IgD-negative memory B cell (primary cell): ENCODE results near the gene SOCS6. TPM values are rescaled to one million over a fixed set of nuclear protein-coding genes. Genes with fewer than 3 reads are reported as not detected.

ENCODE experiments used
- H3K27ac Mint-ChIP-seq, 3 donors: one replicate each; pipeline ENCODE4 v1.8.0; 2020 to 2022; ENCODE audit warnings: mild to moderate bottlenecking in 3 of 3, mixed read lengths in 3 of 3, moderate library complexity in 1 of 3
- H3K27me3 Mint-ChIP-seq: one replicate; pipeline ENCODE4 v1.8.0; 2021; ENCODE audit warnings: mixed read lengths
- H3K36me3 Mint-ChIP-seq: one replicate; pipeline ENCODE4 v1.8.0; 2020; ENCODE audit warnings: mild to moderate bottlenecking, mixed read lengths
- H3K4me1 Mint-ChIP-seq, 3 donors: one replicate each; pipeline ENCODE4 v1.8.0; 2020 to 2022; ENCODE audit warnings: mixed read lengths in 3 of 3, mild to moderate bottlenecking in 1 of 3
- H3K4me3 Mint-ChIP-seq, 4 donors: one replicate each; pipeline ENCODE4 v1.8.0; 2020 to 2022; ENCODE audit warnings: mild to moderate bottlenecking in 4 of 4, mixed read lengths in 4 of 4, moderate library complexity in 3 of 4
- H3K9me3 Mint-ChIP-seq, 3 donors: one replicate each; pipeline ENCODE4 v1.8.0; 2020 to 2021; ENCODE audit warnings: mixed read lengths in 3 of 3, mild to moderate bottlenecking in 1 of 3
- polyA plus RNA-seq: library from polyadenylated mRNA; unstranded; fragments of 300-500 nt; fragmentation: Illumina TruSeq; gene quantifications from one replicate; pipeline ENCODE4 v1.2.3, GENCODE V29; 2021

Gene SOCS6
- polyA plus RNA-seq, 1 donor from 2014 or later = 0.25 TPM

DNA sequence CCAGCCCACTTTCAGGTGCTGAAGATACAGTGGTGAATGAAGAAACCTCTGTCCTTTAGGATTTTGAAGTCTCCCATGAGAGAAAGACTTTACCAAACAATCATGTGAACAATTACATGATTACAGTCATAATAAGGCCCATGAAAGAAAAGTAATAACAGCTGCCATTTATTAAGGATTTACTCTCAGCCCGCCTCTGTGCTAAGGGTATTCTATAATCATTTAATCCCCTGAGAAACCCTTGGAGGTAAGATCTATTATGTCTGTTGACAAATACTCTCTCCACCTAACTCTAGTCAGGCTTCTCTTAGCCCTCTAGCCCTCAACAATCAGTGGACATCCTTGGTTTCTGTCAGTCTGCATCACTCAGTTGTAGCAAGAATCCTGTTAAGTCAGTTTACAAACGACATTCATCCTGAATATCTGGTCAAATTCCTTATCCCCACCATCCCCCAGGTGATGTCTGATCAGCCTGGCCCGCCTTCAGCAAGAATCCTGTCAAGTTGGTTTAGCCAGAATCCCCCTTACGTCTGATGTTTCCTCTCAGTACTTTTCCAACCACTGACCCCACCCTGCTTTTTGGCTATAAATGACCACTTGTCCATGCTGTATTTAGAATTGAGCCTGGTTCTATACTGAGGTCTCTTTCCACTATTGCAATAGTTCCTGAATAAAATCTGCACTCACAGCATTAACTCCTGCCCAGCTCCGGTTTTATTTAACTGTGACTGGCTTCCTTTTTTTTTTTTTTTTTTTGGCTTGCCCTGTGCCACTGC lies 12.2 kb upstream of the SOCS6 start:
- Mint-ChIP-seq H3K4me1 (no peaks in the 10 kb centered on the region), H3K9me3 (peaks cover 5 to 20% (median 8%) of the 10 kb centered on the region in 3 donors), H3K36me3 (no peaks in the 10 kb centered on the region), H3K4me3 (peak overlapping the region in 1 of 4 donors; percentile 48), H3K27me3 (no peaks in the 10 kb centered on the region), H3K27ac (no peak overlapping the region)

DNA sequence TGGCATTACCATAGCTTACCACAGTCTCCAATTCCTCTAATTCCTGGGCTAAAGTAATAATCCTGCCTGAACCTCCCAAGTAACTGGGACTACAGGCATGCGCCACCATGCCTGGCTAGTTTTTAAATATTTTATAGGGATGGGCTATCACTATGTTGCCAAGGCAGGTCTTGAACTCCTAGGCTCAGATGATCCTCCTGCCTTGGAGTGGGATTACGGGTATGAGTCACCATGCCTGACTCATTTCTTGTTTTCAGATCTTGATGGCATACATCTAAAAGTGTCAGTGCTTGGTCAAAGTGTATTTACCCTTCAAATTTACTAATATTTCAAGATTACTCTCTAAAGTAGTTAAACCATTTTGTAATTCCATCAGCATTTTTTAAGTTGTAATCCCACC lies 9.4 kb upstream of the SOCS6 start:
- no peak overlapping the region for H3K27ac Mint-ChIP-seq
- peaks cover 0 to 15% (median 7%) of the 10 kb centered on the region in 3 donors for H3K9me3 Mint-ChIP-seq
- no peak overlapping the region for H3K4me3 Mint-ChIP-seq
- H3K27me3 Mint-ChIP-seq = no peaks in the 10 kb centered on the region
- no peaks in the 10 kb centered on the region for H3K36me3 Mint-ChIP-seq
- H3K4me1 Mint-ChIP-seq = no peaks in the 10 kb centered on the region

DNA sequence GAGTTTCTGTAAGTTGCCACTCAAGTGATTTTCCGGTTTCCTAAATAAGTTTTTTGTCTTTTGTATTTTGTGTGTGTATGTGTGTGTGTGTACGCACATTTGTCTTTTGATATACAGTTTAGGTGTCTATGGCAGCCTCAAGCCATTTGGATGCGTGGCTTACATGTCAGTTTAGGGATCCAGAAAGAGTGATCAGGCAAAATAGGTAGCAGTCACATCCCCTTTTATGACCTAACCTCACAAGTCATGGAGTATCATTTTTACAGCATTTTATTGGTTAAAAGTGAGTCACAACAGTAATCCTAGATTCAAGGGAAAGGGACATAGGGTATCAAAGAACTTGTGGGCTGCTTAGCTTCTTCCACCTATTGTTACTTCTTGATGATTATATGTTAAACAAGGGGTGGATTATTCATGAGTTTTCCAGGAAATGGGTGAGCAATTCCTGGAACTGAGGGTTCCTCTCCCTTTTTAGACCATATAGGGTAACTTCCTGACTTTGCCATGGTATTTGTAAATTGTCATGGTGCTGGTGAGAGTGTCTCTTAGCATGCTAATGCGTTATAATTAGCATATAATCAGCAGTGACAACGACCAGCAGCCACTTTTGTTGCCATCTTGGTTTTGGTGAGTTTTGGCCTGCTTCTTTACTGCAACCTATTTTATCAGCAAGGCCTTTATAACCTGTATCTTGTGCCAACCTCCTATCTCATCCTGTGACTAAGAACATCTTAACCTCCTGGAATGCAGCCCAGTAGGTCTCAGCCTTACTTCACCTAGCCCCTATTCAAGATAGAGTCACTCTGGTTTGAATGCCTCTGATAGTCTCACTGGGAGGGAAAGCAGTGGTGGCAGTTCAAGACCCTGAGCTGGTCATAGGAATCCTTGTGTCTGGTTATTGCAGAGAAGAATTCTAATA lies 8.6 kb upstream of the SOCS6 start:
- H3K36me3 Mint-ChIP-seq = no peaks in the 10 kb centered on the region
- no peak overlapping the region for H3K27ac Mint-ChIP-seq
- H3K4me3 Mint-ChIP-seq = no peak overlapping the region
- peaks cover 0 to 15% (median 7%) of the 10 kb centered on the region in 3 donors for H3K9me3 Mint-ChIP-seq
- H3K27me3 Mint-ChIP-seq = no peaks in the 10 kb centered on the region
- peaks cover 0 to under 1% (median 0%) of the 10 kb centered on the region in 3 donors for H3K4me1 Mint-ChIP-seq

DNA sequence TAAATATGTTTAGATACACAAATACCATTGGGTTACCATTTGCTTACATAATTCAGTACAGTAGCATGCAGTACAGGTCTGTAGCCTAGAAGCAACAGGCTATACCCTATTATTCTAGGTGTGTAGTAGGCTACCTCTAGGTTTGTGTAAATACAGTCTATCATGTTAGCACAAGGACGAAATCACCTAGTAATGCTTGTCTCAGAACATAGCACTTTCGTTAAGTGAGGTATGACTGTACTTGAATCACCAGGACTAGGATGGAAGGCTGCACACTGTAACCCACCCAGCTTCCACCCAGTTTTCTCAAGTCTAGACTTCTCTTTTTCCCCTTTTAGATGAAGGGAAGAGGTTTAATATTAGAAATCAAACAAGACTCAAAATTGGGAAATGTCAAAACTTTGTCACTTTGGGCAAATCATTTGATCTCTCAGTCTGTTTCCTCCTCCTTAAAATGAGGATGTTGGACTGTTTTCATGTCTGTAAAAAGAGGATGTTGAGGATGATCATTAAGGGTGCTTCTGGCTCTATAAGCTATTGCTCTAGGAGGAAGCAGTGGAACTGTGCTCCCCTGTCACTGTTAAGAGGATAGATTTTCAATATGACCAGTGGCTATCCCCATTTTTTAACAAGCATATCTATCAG lies 3.7 kb upstream of the SOCS6 start:
- peaks cover 5% of the 10 kb centered on the region for H3K27me3 Mint-ChIP-seq
- H3K4me3 Mint-ChIP-seq = no peak overlapping the region
- H3K9me3 Mint-ChIP-seq = peaks cover 0 to 15% (median 7%) of the 10 kb centered on the region in 3 donors
- H3K4me1 Mint-ChIP-seq = peaks cover 0 to 9% (median 4%) of the 10 kb centered on the region in 3 donors
- no peaks in the 10 kb centered on the region for H3K36me3 Mint-ChIP-seq
- no peak overlapping the region for H3K27ac Mint-ChIP-seq

DNA sequence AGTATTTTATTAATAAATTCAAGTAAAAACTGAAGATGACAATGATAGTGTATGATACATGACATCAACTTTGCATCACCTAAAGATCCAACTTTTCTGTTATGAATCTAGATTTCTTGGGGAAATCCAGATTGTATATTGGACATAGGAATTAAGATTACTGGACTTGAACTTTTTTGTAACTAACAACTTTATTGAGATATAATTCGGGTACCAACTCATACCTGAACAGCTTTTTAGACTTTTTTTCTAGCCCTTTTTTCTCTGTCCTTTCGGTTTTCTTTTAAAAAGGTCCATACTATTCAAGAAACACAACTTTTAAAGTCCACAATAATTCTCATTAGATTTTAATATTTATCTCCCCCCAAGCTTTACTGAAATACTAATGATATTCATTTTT lies 1.1 kb upstream of the SOCS6 start:
- Mint-ChIP-seq H3K9me3 (peaks cover 0 to 3% (median 1%) of the 10 kb centered on the region in 3 donors), H3K27ac (no peak overlapping the region), H3K4me1 (peaks cover 6 to 12% (median 6%) of the 10 kb centered on the region in 3 donors), H3K36me3 (no peaks in the 10 kb centered on the region), H3K27me3 (peaks cover 26% of the 10 kb centered on the region), H3K4me3 (peak overlapping the region in 3 of 4 donors; percentile 66 to 78 (median 67))

DNA sequence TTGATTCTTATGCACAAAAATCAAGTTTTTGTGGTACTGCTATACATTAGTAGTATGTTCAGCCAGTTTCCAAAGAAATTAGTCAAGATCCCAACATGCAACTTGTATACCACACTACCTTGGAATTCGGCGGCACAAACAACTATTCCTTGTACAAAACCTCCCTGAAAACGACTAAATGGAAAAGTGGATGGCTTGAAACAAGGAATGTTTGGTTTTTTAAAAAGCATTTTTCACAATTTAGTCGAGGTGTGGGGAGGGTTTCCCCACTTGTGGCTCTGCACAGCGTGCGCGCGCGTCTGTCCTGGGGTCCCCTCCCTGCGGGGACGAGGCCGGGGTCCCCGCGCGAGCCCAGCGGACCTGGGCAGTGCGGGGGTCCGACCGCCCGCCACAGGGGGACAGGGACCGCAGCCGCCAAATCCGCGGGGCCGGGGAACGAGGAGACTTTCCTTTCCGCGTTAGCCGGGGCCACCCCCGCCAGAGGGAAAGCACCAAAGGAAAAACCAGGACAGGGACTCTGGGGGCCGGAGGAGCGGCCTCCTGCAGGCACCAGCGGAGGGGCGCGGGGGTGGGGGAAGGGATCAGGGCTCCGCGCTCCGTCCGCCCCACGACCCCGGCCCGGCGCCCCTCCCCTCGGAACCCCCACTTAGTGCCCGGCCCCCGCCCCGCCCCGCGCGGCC lies 534 bp upstream of the SOCS6 start:
- Mint-ChIP-seq H3K36me3 (no peaks in the 10 kb centered on the region), H3K9me3 (no peaks in the 10 kb centered on the region)

DNA sequence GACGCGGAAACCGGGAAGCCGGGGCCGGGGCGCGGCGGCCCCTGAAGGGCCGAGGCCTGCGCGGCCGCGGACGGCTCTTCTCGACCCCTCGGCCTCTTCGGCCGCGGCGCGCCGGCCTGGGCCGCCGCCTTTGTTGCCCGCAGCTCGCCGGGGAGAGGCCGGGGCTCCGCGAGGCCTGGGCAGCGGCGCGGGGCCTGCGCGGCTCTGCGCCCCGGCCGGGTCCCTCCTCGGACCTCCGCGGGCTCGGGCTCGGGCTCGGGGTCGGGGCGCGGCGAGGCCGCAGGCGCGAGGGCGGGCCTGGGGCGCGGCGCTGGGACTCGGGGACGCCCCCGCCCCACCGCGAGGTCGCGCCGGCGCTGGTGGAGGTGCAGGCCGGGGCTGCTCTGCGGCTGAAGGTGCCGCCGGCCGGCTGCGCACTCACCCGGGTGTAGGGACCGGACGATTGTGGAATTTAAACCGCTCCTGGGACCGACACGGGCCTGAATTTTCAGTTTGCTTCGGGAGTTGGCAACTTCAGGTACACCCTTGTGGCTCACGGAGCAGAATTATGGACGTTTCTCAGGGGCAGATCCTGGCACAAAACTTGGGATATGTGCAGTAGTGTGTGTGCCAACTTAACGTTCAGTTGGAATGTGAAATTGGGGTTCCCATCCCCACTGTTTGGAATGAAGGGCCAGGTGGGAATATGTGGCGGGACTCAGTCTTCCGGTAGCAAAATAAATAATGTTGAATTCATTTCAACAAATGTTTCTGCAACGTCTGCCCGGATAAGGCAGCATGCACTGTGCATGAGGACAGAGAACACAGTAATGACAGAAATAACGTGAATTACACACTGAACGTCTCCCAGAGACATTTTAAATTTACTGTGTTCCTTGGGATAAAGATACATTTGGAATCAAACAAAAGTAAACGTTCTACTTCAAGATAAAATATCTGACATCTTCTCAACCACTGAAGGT lies 787 bp downstream of the SOCS6 start:
- Mint-ChIP-seq H3K27me3 (peaks cover 27% of the 10 kb centered on the region), H3K36me3 (no peaks in the 10 kb centered on the region), H3K4me1 (peaks cover 6 to 12% (median 6%) of the 10 kb centered on the region in 3 donors), H3K4me3 (peak overlapping the region; percentile 71 to 89 (median 84)), H3K9me3 (no peaks in the 10 kb centered on the region), H3K27ac (no peak overlapping the region)

More for the DNA sequence above, 534 bp upstream of the SOCS6 start:
- Mint-ChIP-seq H3K4me1 (peaks cover 6 to 12% (median 6%) of the 10 kb centered on the region in 3 donors), H3K27ac (no peak overlapping the region), H3K4me3 (peak overlapping the region in 3 of 4 donors; percentile 66 to 78 (median 67)), H3K27me3 (peaks cover 27% of the 10 kb centered on the region)

DNA sequence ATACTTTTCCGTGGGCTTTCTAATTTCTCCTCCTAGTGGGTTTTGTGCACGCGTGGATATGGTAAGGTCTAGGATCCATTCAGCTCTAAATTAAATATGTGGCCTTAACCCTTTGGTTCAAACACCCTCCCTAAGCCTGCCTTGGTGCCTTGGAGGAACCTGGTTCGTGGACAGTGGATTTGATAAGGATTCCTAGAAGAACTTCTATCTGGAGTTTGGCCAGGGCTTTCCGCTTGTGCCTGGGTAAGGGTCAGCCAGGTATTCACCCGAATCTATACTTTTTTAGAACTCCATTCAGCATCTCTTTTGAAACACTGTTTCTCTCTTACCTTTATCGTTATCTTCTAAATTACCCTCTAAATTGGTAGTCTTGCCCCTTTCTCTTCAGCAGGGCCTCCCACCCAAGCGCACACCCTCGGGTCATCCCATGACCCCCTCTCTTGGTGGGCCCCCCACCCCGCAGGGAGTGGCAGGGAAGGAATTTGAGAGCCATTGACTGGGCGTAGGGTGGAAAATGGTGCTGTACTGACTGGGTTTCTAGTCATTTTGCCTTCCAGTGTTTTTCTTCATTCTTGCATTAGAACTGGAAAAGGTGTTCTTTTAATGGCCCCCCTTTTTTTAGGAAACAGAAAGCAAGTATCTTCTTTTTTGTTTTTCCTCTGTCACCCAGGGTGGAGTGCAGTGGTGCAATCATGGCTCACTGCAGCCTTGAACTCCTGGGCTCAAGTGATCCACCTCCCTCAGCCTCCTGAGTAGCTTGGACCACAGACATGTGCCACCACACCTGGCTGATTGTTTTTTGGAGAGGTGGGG lies 1.8 kb downstream of the SOCS6 start:
- H3K4me1 Mint-ChIP-seq = peaks cover 5 to 10% (median 6%) of the 10 kb centered on the region in 3 donors
- no peaks in the 10 kb centered on the region for H3K9me3 Mint-ChIP-seq
- peak overlapping the region; percentile 41 to 87 (median 74) for H3K4me3 Mint-ChIP-seq
- no peaks in the 10 kb centered on the region for H3K36me3 Mint-ChIP-seq
- peaks cover 27% of the 10 kb centered on the region for H3K27me3 Mint-ChIP-seq
- H3K27ac Mint-ChIP-seq = no peak overlapping the region

DNA sequence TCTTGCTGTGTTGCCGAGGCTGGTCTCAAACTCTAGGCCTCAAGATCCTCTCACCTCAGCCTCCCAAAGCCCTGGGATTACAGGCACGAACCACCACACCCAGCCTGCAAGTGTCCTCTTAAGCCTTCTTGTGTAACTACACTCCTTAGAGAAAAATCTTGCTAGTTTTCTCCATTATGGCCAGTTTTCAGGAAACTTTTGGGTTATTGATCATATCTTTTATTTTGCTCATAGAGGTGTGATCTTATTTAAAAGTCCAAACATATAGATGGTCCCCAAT lies 2.4 kb downstream of the SOCS6 start:
- no peaks in the 10 kb centered on the region for H3K9me3 Mint-ChIP-seq
- no peaks in the 10 kb centered on the region for H3K36me3 Mint-ChIP-seq
- no peak overlapping the region for H3K27ac Mint-ChIP-seq
- H3K4me1 Mint-ChIP-seq = peaks cover 5 to 11% (median 6%) of the 10 kb centered on the region in 3 donors
- peak overlapping the region in 1 of 4 donors; percentile 71 for H3K4me3 Mint-ChIP-seq
- H3K27me3 Mint-ChIP-seq = peaks cover 27% of the 10 kb centered on the region

DNA sequence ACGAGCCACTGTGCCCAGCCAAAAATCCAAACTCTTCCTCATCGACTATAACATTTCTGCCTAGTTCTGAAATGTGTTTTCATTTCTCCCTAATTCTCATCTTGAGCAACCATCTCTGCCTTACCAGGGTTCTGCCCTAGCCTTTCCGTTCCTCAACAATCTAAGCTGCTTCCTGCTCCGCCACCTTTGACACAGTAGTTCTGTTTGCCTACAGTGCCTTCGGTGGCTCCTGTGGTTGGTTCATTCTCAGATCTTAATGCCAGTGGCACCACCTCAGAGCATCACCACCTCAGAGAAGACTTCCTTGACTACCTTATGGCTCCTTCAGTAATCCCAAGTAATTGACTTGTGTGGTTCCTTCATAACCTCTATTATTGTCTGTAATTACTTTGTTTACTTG lies 3.8 kb downstream of the SOCS6 start:
- peak overlapping the region in 1 of 4 donors; percentile 30 for H3K4me3 Mint-ChIP-seq
- H3K4me1 Mint-ChIP-seq = peaks cover 5 to 11% (median 6%) of the 10 kb centered on the region in 3 donors
- H3K27ac Mint-ChIP-seq = no peak overlapping the region
- H3K9me3 Mint-ChIP-seq = no peaks in the 10 kb centered on the region
- H3K36me3 Mint-ChIP-seq = no peaks in the 10 kb centered on the region
- H3K27me3 Mint-ChIP-seq = peaks cover 27% of the 10 kb centered on the region

DNA sequence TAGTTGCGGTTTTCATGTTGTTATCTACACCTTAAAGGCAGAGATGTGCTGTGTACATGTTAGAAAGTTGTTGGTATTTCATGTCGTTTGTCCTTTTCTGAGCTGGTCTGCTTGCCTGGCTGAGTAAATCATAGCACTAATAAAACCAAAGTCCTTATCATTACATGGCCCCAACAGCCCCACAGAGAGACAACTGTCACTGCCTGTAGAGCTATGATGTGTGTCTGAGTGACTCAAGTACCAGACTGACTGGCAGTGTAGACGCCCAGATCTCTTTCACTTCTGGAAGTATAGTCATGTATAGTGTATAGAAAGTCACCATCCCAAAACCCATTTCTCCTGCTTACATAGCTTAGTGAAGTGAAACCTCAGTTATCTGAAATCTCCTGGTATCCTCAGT lies 4.3 kb downstream of the SOCS6 start:
- H3K4me1 Mint-ChIP-seq = peaks cover 5 to 9% (median 6%) of the 10 kb centered on the region in 3 donors
- no peak overlapping the region for H3K4me3 Mint-ChIP-seq
- H3K9me3 Mint-ChIP-seq = no peaks in the 10 kb centered on the region
- peaks cover 27% of the 10 kb centered on the region for H3K27me3 Mint-ChIP-seq
- no peaks in the 10 kb centered on the region for H3K36me3 Mint-ChIP-seq
- H3K27ac Mint-ChIP-seq = no peak overlapping the region

DNA sequence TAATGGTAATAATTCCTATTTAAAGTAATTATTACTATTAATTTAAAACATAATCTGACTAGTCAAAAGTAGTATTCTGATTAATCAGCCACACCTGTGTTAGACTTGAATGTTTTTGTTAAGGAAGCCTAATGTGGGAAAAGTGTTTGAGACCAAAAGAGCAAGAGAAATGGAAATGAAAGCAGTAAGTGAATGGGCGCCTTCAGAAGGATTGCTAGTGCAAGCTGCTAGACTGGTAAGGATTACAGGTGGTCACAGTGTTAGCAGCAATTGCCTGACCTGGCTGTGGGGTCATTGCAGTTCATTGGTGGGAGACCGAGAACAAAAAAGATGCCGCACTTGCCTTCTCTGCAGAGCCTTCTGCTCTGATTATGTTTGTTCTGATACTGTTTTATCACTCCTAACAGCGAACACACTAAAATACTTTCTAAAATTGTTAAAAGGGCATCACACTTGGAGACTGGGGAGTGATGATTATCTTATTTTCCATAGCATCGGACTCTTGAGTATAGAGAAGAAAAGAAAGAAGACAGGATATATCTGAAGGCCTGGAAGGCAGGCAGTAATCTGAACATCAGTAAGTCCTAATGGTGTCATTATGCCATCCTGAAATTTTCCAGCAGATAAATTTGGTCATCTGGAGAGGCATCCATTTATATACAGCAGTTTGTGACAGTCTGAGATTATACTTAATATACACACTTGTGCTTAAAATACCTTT lies 5.8 kb downstream of the SOCS6 start:
- Mint-ChIP-seq H3K36me3 (no peaks in the 10 kb centered on the region), H3K4me3 (no peak overlapping the region), H3K27me3 (peaks cover 27% of the 10 kb centered on the region), H3K27ac (no peak overlapping the region), H3K4me1 (peaks cover 5 to 9% (median 6%) of the 10 kb centered on the region in 3 donors), H3K9me3 (no peaks in the 10 kb centered on the region)
